IMR-90 (cell line): Measurements from ENCODE around the gene ZNF532. TPM values are rescaled to one million over a fixed set of nuclear protein-coding genes. Genes with fewer than 3 reads are reported as not detected.

Experiments used
- ATAC-seq: fragments of 200-7000 bp; cut with Tn5 transposase; 2 replicates; pipeline ENCODE4 v1.9.1; 2020; ENCODE audit warnings: low read depth, mild to moderate bottlenecking, moderate library complexity
- BruUV-seq: library from RNA; stranded (reverse); fragments of 400-500 nt; replicated peaks from 2 replicates; lab custom pipeline; 2021; lab: Mats Ljungman, UMichigan
- CTCF ChIA-PET: fragments of 300-600 bp; formaldehyde crosslinking; extraction: SDS; loops from one replicate; lab custom pipeline; 2021; ENCODE audit warnings: antibody characterized with exemption; lab: Yijun Ruan, JAX
- POLR2A ChIA-PET: fragments of 300-600 bp; sonication (Branson Sonifier 250); formaldehyde crosslinking; loops from one replicate; lab custom pipeline; 2022; ENCODE audit warnings: antibody characterized with exemption; ENCODE audit not compliant: unreplicated experiment; lab: Charles Lee
- DNase-seq: peaks from one replicate; pipeline ENCODE4 v3.0.0; 2013
- H2AFZ ChIP-seq: replicated peaks from 2 replicates; pipeline ENCODE3; 2013; ENCODE audit warnings: low read length, mild to moderate bottlenecking; ENCODE audit not compliant: poor library complexity
- H2AK5ac ChIP-seq: 2 replicates; pipeline ENCODE4 v1.6.1; 2013; ENCODE audit warnings: low read depth, low read length, inconsistent platforms
- H2AK9ac ChIP-seq: replicated peaks from 2 replicates; pipeline ENCODE3; 2013; ENCODE audit warnings: mild to moderate bottlenecking, low read depth, low read length, moderate library complexity; ENCODE audit not compliant: poor library complexity
- H2BK120ac ChIP-seq: 2 replicates; pipeline ENCODE4 v1.6.1; 2013; ENCODE audit warnings: low read depth, low read length, inconsistent platforms
- H2BK15ac ChIP-seq: 3 replicates; pipeline ENCODE4 v1.6.1; 2013; ENCODE audit warnings: low read depth, low read length, inconsistent platforms
- H2BK20ac ChIP-seq: 2 replicates; pipeline ENCODE4 v1.6.1; 2013; ENCODE audit warnings: low read depth, mild to moderate bottlenecking, inconsistent platforms, low read length, moderate library complexity
- H2BK5ac ChIP-seq: 2 replicates; pipeline ENCODE4 v1.6.1; 2013; ENCODE audit warnings: mild to moderate bottlenecking, low read depth, low read length, inconsistent platforms; ENCODE audit not compliant: poor library complexity, severe bottlenecking
- H3K14ac ChIP-seq: replicated peaks from 2 replicates; pipeline ENCODE4 v1.6.1; 2013; ENCODE audit warnings: low read depth, low read length, inconsistent platforms
- H3K18ac ChIP-seq: 2 replicates; pipeline ENCODE4 v1.6.1; 2013; ENCODE audit warnings: low read depth, low read length, control low read depth
- H3K23ac ChIP-seq: 2 replicates; pipeline ENCODE4 v1.6.1; 2013; ENCODE audit warnings: low read depth, low read length, inconsistent platforms
- H3K27ac ChIP-seq: 2 replicates; pipeline ENCODE4 v1.5.1; 2013; ENCODE audit warnings: mild to moderate bottlenecking, control low read depth, low read length; ENCODE audit not compliant: insufficient read depth
- H3K27me3 ChIP-seq: 2 replicates; pipeline ENCODE4 v1.6.1; 2013; ENCODE audit warnings: low read length; ENCODE audit not compliant: control insufficient read depth, insufficient read depth
- H3K36me3 ChIP-seq: 2 replicates; pipeline ENCODE4 v1.6.1; 2013; ENCODE audit warnings: low read length, mixed read lengths; ENCODE audit not compliant: control insufficient read depth, insufficient read depth
- H3K4ac ChIP-seq: 2 replicates; pipeline ENCODE4 v1.6.1; 2013; ENCODE audit warnings: low read depth, low read length, inconsistent platforms
- H3K4me1 ChIP-seq: 2 replicates; pipeline ENCODE4 v1.6.1; 2013; ENCODE audit warnings: low read length, mixed read lengths; ENCODE audit not compliant: control insufficient read depth, insufficient read depth
- H3K4me2 ChIP-seq: 2 replicates; pipeline ENCODE4 v1.6.1; 2013; ENCODE audit warnings: low read depth, mild to moderate bottlenecking, control low read depth, low read length, moderate library complexity
- H3K4me3 ChIP-seq: 2 replicates; pipeline ENCODE4 v1.5.1; 2013; ENCODE audit warnings: low read depth, mild to moderate bottlenecking, control low read depth, low read length, moderate library complexity; ENCODE audit not compliant: insufficient read depth
- H3K56ac ChIP-seq: 2 replicates; pipeline ENCODE4 v1.6.1; 2013; ENCODE audit warnings: low read length, inconsistent platforms; ENCODE audit not compliant: insufficient read depth; ENCODE audit errors: extremely low read depth
- H3K79me1 ChIP-seq, 2 experiments: 2 replicates each; pipeline ENCODE4 v1.6.1; 2013; ENCODE audit warnings: low read length in 2 of 2, inconsistent platforms in 1 of 2, low read depth in 1 of 2
- H3K9ac ChIP-seq: 2 replicates; pipeline ENCODE4 v1.6.1; 2013; ENCODE audit warnings: low read depth, low read length, control low read depth
- H3K9me1 ChIP-seq: 2 replicates; pipeline ENCODE4 v1.6.1; 2013; ENCODE audit warnings: low read length, inconsistent platforms; ENCODE audit not compliant: insufficient read depth
- H3K9me3 ChIP-seq: 2 replicates; pipeline ENCODE4 v1.6.1; 2013; ENCODE audit warnings: low read length; ENCODE audit not compliant: control insufficient read depth, insufficient read depth
- H4K20me1 ChIP-seq: 2 replicates; pipeline ENCODE4 v1.6.1; 2013; ENCODE audit warnings: low read length, inconsistent platforms; ENCODE audit not compliant: insufficient read depth
- H4K5ac ChIP-seq: 2 replicates; pipeline ENCODE4 v1.6.1; 2013; ENCODE audit warnings: mild to moderate bottlenecking, low read depth, low read length, control low read depth
- H4K8ac ChIP-seq, 2 experiments: 2 replicates each; pipeline ENCODE4 v1.6.1; 2013; ENCODE audit warnings: low read depth in 2 of 2, low read length in 2 of 2, control low read depth in 1 of 2, inconsistent platforms in 1 of 2
- H4K91ac ChIP-seq: 2 replicates; pipeline ENCODE4 v1.6.1; 2013; ENCODE audit warnings: low read depth, low read length, inconsistent platforms; ENCODE audit not compliant: insufficient read depth
- FOS ChIP-seq: fragments of 150-350 bp; IDR thresholded peaks from 2 replicates; pipeline ENCODE4 v1.6.1; 2016; ENCODE audit warnings: low read depth, low read length
- MAZ ChIP-seq: IDR thresholded peaks from 2 replicates; pipeline ENCODE4 v1.6.1; 2012; ENCODE audit warnings: low read depth, mild to moderate bottlenecking, low read length, improper control_type of control experiment, moderate library complexity, borderline replicate concordance
- POLR2A ChIP-seq: IDR thresholded peaks from 2 replicates; pipeline ENCODE4 v1.6.1; 2012; ENCODE audit warnings: mild to moderate bottlenecking, low read depth, low read length
- RAD21 ChIP-seq: IDR thresholded peaks from 2 replicates; pipeline ENCODE4 v1.6.1; 2012; ENCODE audit warnings: low read length, improper control_type of control experiment
- WGBS, 2 experiments: methylation state at CpG; one replicate each; pipeline versions ENCODE4 v1.1.5 to v1.1.7; 2013; ENCODE audit warnings: missing lambda C conversion rate in 2 of 2; ENCODE audit not compliant: insufficient read length in 1 of 2; ENCODE audit errors: extremely low coverage in 2 of 2; 5-methylcytosine and 5-hydroxymethylcytosine counted together
- dilution Hi-C: fragments of 300-500 bp; cut with HindIII; formaldehyde crosslinking; loops from one replicate; pipeline ENCODE4 v1.14.3; 2018; ENCODE audit warnings: low sequenced_read_pairs; ENCODE audit not compliant: unreplicated experiment
- in situ Hi-C: fragments of 300-500 bp; cut with MboI; formaldehyde crosslinking; loops from 3 replicates; pipeline ENCODE4 v1.14.3; 2019; ENCODE audit warnings: low sequenced_read_pairs, inconsistent platforms, mixed read lengths
- intact Hi-C: fragments of 100-400 bp; cut with micrococcal nuclease; formaldehyde crosslinking; loops from 2 replicates; pipeline ENCODE4 v1.10.0; 2022
- polyA plus RNA-seq, 3 experiments: library from polyadenylated mRNA; depleted of rRNA; stranded (reverse); fragments of >200 nt; gene quantifications; 2 replicates each; pipeline ENCODE4 v1.2.3, GENCODE V29; 2012; ENCODE audit warnings: low replicate concordance in 1 of 3
- total RNA-seq: library from RNA; depleted of rRNA; stranded (reverse); fragments of >200 nt; gene quantifications from 2 replicates; pipeline ENCODE4 v1.2.3, GENCODE V29; 2012

ZNF532 gene
- total and polyA plus RNA-seq, 2 of the 4 experiments (the other 2 are of a cell fraction) = 29.9 to 45.8 TPM

DNA sequence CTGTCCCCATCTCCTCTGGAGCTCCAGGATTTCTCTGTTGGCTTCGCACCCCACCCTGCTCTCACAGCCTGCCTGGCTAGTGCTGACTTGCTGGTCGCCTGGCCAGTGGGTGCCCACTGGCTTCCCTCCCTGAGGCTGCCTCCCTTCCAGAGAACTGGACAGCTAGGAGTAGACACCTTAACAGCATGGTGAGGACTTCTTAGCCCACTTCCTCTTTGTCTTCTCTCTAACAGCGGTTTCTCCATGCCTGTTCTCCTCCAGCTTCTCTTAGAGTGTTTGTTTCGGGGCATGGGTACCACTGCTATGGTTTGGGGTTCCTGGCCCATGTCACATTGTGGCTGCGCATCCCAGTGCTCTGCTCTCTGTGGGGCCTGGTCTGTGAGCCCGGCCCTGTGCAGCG is 37.1 kb downstream of the ZNF532 start:
- H3K9ac ChIP-seq = no peak overlapping the region
- no peak overlapping the region for H4K91ac ChIP-seq
- no peaks in the 10 kb centered on the region for H3K9me3 ChIP-seq
- peaks cover 3% of the 10 kb centered on the region; the same call in 1 of the 2 replicates for H4K20me1 ChIP-seq
- H3K79me1 ChIP-seq = peaks cover 28 to 76% of the 10 kb centered on the region in 2 experiments
- DNase-seq = no peak
- no peak overlapping the region for H3K4me3 ChIP-seq
- H3K56ac ChIP-seq = no peak overlapping the region
- dilution Hi-C loops (no loop called here), in situ Hi-C loops (no loop called here), intact Hi-C loops (no loop called here)
- ChIA-PET CTCF (no interaction called here), POLR2A (no interaction called here)
- no peak overlapping the region for H4K8ac ChIP-seq
- TF ChIP-seq RAD21 (no peak), POLR2A (no peak), MAZ (no peak), FOS (no peak)
- H3K27me3 ChIP-seq = no peaks in the 10 kb centered on the region
- H3K23ac ChIP-seq = no peak overlapping the region
- H3K36me3 ChIP-seq = peaks cover 12% of the 10 kb centered on the region
- H2BK120ac ChIP-seq = no peak overlapping the region
- ATAC-seq = no peak
- H4K5ac ChIP-seq = no peak overlapping the region
- H2BK15ac ChIP-seq = no peak overlapping the region
- peak overlapping the region; percentile 20 for H2AK9ac ChIP-seq
- H2AK5ac ChIP-seq = no peak overlapping the region
- H3K4ac ChIP-seq = no peak overlapping the region
- no peak overlapping the region for H3K18ac ChIP-seq
- peaks cover 13% of the 10 kb centered on the region; the same call in 1 of the 2 replicates for H3K9me1 ChIP-seq
- H3K27ac ChIP-seq = no peak overlapping the region
- peaks cover under 1% of the 10 kb centered on the region for H3K4me1 ChIP-seq
- 93% methylated on average over 3 of the region's 7 CpGs; no CpG with 5 or more reads in 1 of the 2 experiments for WGBS, 2 experiments
- H2AFZ ChIP-seq = no peak overlapping the region
- H3K4me2 ChIP-seq = no peak overlapping the region
- BruUV-seq = no TSS peak
- no peak overlapping the region for H2BK5ac ChIP-seq
- no peak overlapping the region for H3K14ac ChIP-seq
- no peak overlapping the region for H2BK20ac ChIP-seq
